IPS-20b (cell line): ENCODE measurements around the gene FGFR3.
A peak's percentile ranks its signal among the peaks of the same experiment; 100 is the strongest.

Source experiments
- H3K27ac ChIP-seq: one replicate; pipeline ENCODE4 v1.5.1; 2013; ENCODE audit warnings: low read length
- H3K27me3 ChIP-seq: 2 replicates; pipeline ENCODE4 v1.6.1; 2013; ENCODE audit warnings: mild to moderate bottlenecking, low read length, inconsistent platforms; ENCODE audit not compliant: insufficient read depth
- H3K36me3 ChIP-seq: 2 replicates; pipeline ENCODE4 v1.6.1; 2013; ENCODE audit warnings: low read depth, mild to moderate bottlenecking, inconsistent platforms, low read length, moderate library complexity; ENCODE audit not compliant: insufficient read depth
- H3K4me1 ChIP-seq: 2 replicates; pipeline ENCODE4 v1.6.1; 2013; ENCODE audit warnings: mild to moderate bottlenecking, control low read depth, inconsistent platforms, low read length, moderate library complexity; ENCODE audit not compliant: insufficient read depth
- H3K4me3 ChIP-seq: 2 replicates; pipeline ENCODE4 v1.5.1; 2013; ENCODE audit warnings: mild to moderate bottlenecking, low read length, inconsistent platforms
- H3K9ac ChIP-seq: 2 replicates; pipeline ENCODE4 v1.6.1; 2013; ENCODE audit warnings: low read depth, mild to moderate bottlenecking, inconsistent platforms, low read length, moderate library complexity
- H3K9me3 ChIP-seq: 2 replicates; pipeline ENCODE4 v1.6.1; 2013; ENCODE audit warnings: mild to moderate bottlenecking, low read depth, low read length, inconsistent platforms; ENCODE audit not compliant: insufficient read depth

Gene FGFR3

DNA sequence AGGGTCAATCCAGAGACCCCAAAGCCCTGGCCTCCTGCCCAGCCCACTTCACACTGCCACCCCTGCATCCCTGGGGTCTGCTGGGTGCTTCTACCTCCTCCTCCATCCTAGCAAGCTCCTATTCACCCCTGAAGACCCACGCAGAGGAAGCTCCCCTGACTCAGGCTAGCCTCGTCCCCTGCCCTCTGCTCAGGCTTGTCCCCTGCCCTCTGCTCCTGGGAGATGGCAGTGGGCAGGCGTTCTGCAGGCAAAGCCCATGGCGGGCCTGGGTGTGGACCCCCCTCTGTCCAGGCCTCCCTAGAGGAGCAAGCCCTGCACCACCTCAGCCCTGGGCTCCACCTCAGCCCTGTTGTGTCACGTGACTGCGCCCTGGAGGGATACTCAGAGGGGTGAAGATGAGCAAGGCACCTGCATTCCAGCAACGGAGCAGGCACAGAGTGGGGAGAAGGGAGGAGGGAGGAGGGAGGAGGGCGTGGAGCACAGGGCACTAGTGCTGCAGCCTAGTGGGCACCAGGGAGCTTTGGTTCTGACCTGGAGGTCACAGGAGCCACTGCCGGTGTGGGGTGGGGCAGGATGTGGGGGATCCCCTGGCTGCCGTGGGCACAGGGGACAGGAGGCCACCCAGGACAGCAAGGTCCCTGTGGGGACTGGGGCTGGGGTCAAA, 27.6 kb upstream of the FGFR3 start:
- no peak overlapping the region for H3K9ac ChIP-seq
- no peaks in the 10 kb centered on the region for H3K9me3 ChIP-seq
- H3K4me3 ChIP-seq = no peak overlapping the region
- no peaks in the 10 kb centered on the region for H3K36me3 ChIP-seq
- peaks cover 26% of the 10 kb centered on the region; the same call in 1 of the 2 replicates for H3K27me3 ChIP-seq
- no peaks in the 10 kb centered on the region; the same call in 1 of the 2 replicates for H3K4me1 ChIP-seq
- H3K27ac ChIP-seq = no peak overlapping the region

DNA sequence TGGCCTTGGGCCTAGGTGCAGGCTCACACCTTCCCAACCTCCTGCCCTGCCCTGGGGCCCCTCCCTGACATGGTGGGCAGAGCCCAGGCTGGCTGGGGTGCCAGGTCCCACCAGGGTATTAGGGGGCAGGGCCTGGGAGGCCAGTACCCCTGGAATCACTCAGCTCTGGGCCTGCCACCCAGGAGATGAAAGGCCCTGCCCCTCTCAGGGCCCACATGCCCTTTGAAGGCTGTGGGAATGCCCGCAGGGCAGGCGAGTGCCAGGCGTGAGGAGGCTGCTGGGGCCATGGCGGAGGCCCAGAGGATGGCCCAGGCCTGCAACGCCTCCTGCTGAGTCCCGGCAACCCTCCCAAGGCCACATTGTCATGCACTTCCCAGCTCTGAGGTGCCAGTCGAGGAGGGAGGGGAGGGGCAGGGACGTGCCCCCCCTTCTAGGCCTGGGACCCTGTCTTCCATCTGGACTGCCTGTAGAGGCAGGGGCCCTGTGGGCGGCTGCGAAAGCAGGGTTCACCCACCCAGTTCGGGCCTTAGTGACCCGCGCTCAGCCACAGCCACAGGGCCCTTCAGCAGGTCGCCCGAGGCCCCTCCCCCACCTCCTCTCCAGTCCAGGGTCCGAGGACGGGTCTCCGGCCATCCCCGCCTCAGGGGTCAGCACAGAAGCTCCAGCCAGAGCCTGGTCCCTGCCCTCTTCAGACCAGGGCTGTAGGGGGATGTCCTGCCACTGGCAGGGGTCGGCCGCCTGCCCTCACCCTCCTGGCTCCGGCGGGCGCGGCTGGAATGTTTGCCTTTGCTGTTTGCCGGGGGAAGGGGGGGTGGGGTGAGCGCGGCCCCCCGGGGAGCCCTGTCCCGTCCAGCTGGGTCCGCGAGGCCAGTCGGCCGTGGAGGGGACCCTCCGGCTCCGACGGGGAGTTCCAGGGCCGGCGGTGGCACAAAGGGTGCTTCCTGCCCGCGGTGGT, 26.7 kb upstream of the FGFR3 start:
- Histone ChIP-seq H3K9ac (no peak overlapping the region), H3K27me3 (peaks cover 26% of the 10 kb centered on the region; the same call in 1 of the 2 replicates)

DNA sequence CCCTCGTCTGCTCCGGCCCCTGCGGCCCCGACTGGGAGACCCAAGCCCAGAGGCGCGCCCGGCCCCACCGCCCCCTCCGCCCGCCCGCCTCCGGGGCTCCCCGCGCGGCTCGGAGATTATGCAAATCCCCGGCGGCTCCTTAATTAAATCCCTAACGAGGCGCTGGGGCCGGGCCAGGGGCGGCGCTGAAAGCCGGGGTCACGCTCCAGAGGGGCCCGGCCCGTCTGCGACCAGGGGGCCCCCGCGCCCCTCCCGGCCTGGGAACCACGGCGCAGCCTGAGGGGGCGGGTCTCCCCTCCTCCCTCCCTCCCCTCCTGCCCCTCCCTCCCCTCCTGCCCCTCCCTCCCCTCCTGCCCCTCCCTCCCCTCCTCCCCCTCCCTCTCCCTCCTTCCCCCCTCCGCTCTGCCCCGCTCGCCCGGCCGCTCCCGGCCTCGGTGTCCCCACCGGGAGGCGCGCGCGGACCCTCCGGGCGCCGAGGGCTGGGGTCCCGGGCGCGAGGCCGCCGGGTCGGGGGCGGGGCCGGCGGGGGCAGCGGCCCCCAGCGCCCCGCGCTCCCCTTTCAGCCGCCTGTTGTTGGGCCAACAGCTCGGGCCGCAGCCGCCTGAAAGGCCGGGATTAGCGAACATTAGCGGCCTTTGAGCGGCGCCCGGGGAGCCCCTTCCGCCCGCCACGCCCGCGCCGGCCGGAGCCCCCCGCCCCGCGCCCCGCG, 25.9 kb upstream of the FGFR3 start:
- Histone ChIP-seq H3K36me3 (no peaks in the 10 kb centered on the region), H3K27ac (no peak overlapping the region), H3K9ac (no peak overlapping the region), H3K9me3 (no peaks in the 10 kb centered on the region), H3K27me3 (peaks cover 22% of the 10 kb centered on the region; the same call in 1 of the 2 replicates), H3K4me1 (no peaks in the 10 kb centered on the region; the same call in 1 of the 2 replicates), H3K4me3 (no peak overlapping the region; the same call in 1 of the 2 replicates)

More for the DNA sequence above, 26.7 kb upstream of the FGFR3 start:
- Histone ChIP-seq H3K36me3 (no peaks in the 10 kb centered on the region), H3K9me3 (no peaks in the 10 kb centered on the region), H3K4me1 (no peaks in the 10 kb centered on the region; the same call in 1 of the 2 replicates), H3K4me3 (peak overlapping the region; percentile 30; the same call in 1 of the 2 replicates), H3K27ac (no peak overlapping the region)

- H3K9ac ChIP-seq = no peak overlapping the region
- H3K4me3 ChIP-seq = peak overlapping the region; percentile 43; the same call in 1 of the 2 replicates
- H3K27ac ChIP-seq = no peak overlapping the region
These were observed 25.2 kb upstream of the FGFR3 start for GRCh38 chr4:1767770-1768366.

DNA sequence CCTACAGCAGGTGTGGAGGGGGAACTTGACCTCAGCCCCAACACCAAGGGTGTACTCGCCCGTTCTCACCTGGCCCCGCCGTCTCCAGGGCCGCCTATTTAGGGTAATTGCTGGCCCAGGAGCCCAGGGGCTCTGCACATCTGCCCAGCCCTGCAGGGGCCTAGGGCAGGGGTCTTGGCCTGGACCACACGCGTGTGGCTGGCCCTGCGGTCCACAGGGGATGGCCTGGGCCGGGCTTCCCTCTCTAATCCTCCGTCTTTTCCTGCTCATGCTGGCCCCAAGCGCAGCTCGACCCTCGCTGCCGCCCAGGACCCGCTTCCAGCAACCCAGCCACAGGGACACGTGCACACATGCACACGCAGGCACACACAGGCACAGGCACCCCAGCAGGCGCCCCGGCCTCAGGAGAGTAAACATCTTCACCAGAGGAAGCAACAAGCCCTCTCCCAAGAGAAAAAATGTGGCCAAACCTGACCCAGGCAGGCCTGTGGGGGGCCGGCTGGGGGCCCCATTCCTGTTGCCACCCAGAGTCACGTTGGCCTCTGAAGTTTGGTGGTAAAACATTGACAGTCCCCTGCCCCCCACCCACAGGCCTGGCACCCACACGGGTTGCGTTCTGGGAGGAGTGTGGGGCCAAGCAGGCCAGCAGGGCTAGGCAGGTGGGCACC, 24.6 kb upstream of the FGFR3 start:
- Histone ChIP-seq H3K9me3 (no peaks in the 10 kb centered on the region), H3K4me1 (no peaks in the 10 kb centered on the region; the same call in 1 of the 2 replicates), H3K4me3 (peak overlapping the region; percentile 43; the same call in 1 of the 2 replicates), H3K9ac (no peak overlapping the region), H3K36me3 (no peaks in the 10 kb centered on the region), H3K27me3 (peaks cover 19% of the 10 kb centered on the region; the same call in 1 of the 2 replicates), H3K27ac (no peak overlapping the region)

More at GRCh38 chr4:1767770-1768366, 25.2 kb upstream of the FGFR3 start:
- Histone ChIP-seq H3K27me3 (peaks cover 19% of the 10 kb centered on the region; the same call in 1 of the 2 replicates), H3K4me1 (no peaks in the 10 kb centered on the region; the same call in 1 of the 2 replicates), H3K36me3 (no peaks in the 10 kb centered on the region), H3K9me3 (no peaks in the 10 kb centered on the region)

DNA sequence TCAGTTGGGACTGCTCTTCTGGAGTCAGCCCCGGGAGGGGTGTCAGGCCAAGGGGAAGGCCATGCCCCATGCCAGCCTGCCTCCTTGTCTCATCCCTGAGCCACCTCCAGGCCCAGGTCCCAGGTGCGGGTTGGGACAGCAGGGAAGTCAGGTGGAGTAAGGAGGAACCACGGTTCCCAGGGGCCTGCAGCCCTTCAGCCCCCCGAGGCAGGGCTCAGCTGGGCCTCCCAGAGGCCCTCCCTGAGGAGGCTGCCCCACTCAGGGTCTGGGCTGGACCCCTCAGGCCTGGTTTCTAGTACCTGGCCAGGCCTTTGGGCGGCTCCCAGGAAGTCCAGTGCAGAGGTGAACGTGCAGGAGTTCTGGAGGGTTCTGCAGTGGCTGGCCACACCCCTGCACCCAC, 23.4 kb upstream of the FGFR3 start:
- H3K9ac ChIP-seq = no peak overlapping the region

DNA sequence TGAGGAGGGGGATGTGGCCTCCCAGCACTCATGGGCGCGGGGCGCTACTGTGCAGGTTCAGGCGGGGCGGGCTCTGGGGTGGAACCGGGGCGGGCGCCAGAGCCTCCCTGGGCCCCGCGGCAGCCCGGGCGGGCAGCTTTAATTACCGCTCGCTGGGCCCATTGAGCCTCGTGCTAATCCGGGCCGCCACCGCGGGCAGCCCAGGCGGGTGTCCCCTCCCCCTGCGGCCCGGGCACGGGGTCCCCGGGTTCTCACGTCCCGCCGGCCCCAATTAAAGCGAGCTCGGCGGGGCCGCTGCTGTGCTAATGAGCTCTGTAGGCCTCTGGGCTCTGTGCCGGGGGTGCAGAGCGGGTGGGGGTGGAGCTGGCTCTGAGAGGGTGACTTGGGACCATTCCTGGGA, 22.8 kb upstream of the FGFR3 start:
- Histone ChIP-seq H3K4me3 (no peak overlapping the region), H3K27me3 (peaks cover 19% of the 10 kb centered on the region; the same call in 1 of the 2 replicates), H3K4me1 (no peaks in the 10 kb centered on the region; the same call in 1 of the 2 replicates), H3K9ac (no peak overlapping the region), H3K9me3 (no peaks in the 10 kb centered on the region), H3K36me3 (no peaks in the 10 kb centered on the region), H3K27ac (no peak overlapping the region)

More for the DNA sequence above, 23.4 kb upstream of the FGFR3 start:
- H3K9me3 ChIP-seq = no peaks in the 10 kb centered on the region
- no peak overlapping the region for H3K4me3 ChIP-seq
- no peak overlapping the region for H3K27ac ChIP-seq
- H3K27me3 ChIP-seq = peaks cover 19% of the 10 kb centered on the region; the same call in 1 of the 2 replicates
- H3K4me1 ChIP-seq = no peaks in the 10 kb centered on the region; the same call in 1 of the 2 replicates
- H3K36me3 ChIP-seq = no peaks in the 10 kb centered on the region

GRCh38 chr4:1770791-1771231, 22.3 kb upstream of the FGFR3 start:
- H3K27me3 ChIP-seq = peaks cover 19% of the 10 kb centered on the region; the same call in 1 of the 2 replicates
- H3K4me3 ChIP-seq = no peak overlapping the region
- H3K27ac ChIP-seq = no peak overlapping the region
- H3K9ac ChIP-seq = no peak overlapping the region
- no peaks in the 10 kb centered on the region; the same call in 1 of the 2 replicates for H3K4me1 ChIP-seq
- H3K9me3 ChIP-seq = no peaks in the 10 kb centered on the region
- no peaks in the 10 kb centered on the region for H3K36me3 ChIP-seq

DNA sequence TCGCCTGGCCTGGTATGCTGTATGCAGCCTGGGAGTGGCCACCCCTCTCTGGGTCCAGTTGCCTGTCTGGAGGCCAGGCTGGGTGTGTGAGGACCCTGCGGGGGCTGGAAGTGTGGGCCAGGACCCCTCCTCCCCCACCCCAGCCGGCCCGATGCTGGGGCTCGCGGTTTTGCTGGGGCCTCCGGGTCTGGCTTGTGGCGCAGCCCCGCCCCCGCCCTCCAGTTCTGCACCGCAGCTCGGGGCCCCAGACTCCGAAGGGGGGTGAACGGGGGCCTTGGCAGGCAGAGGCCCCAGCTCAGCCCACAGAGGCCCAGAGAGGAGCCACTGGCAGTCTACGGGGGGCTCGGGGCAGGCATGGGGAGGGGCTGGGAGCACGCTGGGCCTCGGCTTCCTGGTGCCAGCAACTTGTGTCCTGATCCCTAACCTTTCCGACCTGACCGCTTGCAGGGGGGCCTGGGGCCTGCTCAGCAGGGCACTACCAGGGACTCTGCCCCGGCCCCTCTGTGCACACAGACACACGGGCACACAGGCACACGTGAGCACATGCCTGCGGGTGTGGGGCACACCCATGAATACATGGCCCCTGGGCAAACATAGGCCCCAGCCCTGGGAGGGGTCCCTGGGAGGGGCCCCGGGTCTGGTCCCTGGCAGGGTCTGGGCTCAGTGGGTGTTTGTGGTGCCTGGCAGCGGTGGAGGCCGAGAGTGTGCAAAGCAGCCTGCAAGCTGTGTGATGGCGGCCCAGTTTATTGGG, 21.4 kb upstream of the FGFR3 start:
- no peak overlapping the region for H3K4me3 ChIP-seq
- peaks cover 19% of the 10 kb centered on the region; the same call in 1 of the 2 replicates for H3K27me3 ChIP-seq
- H3K4me1 ChIP-seq = no peaks in the 10 kb centered on the region; the same call in 1 of the 2 replicates
- no peak overlapping the region for H3K27ac ChIP-seq
- no peak overlapping the region for H3K9ac ChIP-seq
- no peaks in the 10 kb centered on the region for H3K36me3 ChIP-seq
- no peaks in the 10 kb centered on the region for H3K9me3 ChIP-seq
